ENCODE measurements around the gene SOX3.

SOX3 gene

GRCh38 chrX:140477987-140478386 lies 26.9 kb downstream of the SOX3 start:
- H3K27me3 ChIP-seq (ENCODE audit: control insufficient read depth, insufficient read depth, low read length): no peaks in the 10 kb centered on the region
- no peak overlapping the region for H3K27ac ChIP-seq (ENCODE audit: low read depth, low read length)
- no peak overlapping the region for H3K4me3 ChIP-seq (ENCODE audit: low read length)
- H3K36me3 ChIP-seq (ENCODE audit: control insufficient read depth, insufficient read depth, low read length): no peaks in the 10 kb centered on the region
- H3K9ac ChIP-seq (ENCODE audit: low read length): no peak overlapping the region
- H3K4me1 ChIP-seq (ENCODE audit: control insufficient read depth, insufficient read depth, low read length): no peaks in the 10 kb centered on the region

- Histone ChIP-seq H3K27me3 (ENCODE audit: control insufficient read depth, insufficient read depth, low read length) (no peaks in the 10 kb centered on the region), H3K4me1 (ENCODE audit: control insufficient read depth, insufficient read depth, low read length) (no peaks in the 10 kb centered on the region), H3K9ac (ENCODE audit: low read length) (no peak overlapping the region), H3K36me3 (ENCODE audit: control insufficient read depth, insufficient read depth, low read length) (no peaks in the 10 kb centered on the region), H3K4me3 (ENCODE audit: low read length) (no peak overlapping the region), H3K27ac (ENCODE audit: low read depth, low read length) (no peak overlapping the region)
Observed at GRCh38 chrX:140475025-140475424, 29.8 kb downstream of the SOX3 start.

- no peaks in the 10 kb centered on the region for H3K36me3 ChIP-seq (ENCODE audit: control insufficient read depth, insufficient read depth, low read length)
- no peak overlapping the region for H3K9ac ChIP-seq (ENCODE audit: low read length)
Observed at GRCh38 chrX:140467211-140467610, 37.7 kb downstream of the SOX3 start.

More at GRCh38 chrX:140467211-140467610, 37.7 kb downstream of the SOX3 start:
- Histone ChIP-seq H3K4me1 (ENCODE audit: control insufficient read depth, insufficient read depth, low read length) (no peaks in the 10 kb centered on the region), H3K27me3 (ENCODE audit: control insufficient read depth, insufficient read depth, low read length) (no peaks in the 10 kb centered on the region), H3K27ac (ENCODE audit: low read depth, low read length) (no peak overlapping the region), H3K4me3 (ENCODE audit: low read length) (no peak overlapping the region)
